ENCODE results near the gene DPYSL3.
A peak's percentile ranks its signal among the peaks of the same experiment; 100 is the strongest.

The DPYSL3 gene

DNA sequence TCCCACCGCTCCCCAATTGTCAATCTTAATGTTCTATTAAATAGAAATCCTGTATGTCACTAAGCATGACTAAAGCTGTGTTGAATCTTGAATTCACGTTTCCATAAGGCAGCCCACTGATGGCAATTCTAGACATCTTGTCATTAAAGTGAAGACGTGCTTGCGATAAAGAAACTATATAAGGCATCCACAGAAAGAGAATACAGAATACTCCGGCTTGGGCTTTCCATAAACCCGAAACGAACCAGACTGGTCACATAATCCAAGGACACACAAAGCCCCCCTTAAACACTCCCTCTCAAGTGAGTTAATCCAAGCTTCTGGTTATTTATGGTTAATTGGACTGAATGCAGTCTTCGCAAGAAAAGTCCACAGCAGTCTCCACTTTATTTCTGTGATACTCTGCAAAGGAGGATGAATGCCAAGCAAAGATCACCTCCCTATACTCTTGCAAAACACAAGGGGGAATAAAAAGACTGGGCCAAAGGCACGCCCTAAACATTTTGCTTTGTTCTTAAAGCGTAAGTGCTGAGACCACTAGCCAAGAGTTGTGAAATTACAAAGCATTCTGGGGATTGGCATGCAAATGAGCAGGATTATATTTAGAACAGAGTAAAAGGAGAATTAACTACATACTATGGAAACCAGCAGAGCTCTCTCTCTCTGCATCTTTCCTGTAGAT, 54.7 kb downstream of the DPYSL3 start:
- TF ChIP-seq CTCF (IDR thresholded peaks at IDR 0.05; ENCODE audit: insufficient read depth, low read length) (no peak), POLR2AphosphoS5 (IDR thresholded peaks at IDR 0.05; ENCODE audit: low read depth) (no peak), GABPA (IDR thresholded peaks at IDR 0.05; ENCODE audit: low read depth) (no peak), SPI1 (IDR thresholded peaks at IDR 0.05; ENCODE audit: borderline replicate concordance, low read depth) (no peak)
- TF ChIP-seq, protein P1, sequence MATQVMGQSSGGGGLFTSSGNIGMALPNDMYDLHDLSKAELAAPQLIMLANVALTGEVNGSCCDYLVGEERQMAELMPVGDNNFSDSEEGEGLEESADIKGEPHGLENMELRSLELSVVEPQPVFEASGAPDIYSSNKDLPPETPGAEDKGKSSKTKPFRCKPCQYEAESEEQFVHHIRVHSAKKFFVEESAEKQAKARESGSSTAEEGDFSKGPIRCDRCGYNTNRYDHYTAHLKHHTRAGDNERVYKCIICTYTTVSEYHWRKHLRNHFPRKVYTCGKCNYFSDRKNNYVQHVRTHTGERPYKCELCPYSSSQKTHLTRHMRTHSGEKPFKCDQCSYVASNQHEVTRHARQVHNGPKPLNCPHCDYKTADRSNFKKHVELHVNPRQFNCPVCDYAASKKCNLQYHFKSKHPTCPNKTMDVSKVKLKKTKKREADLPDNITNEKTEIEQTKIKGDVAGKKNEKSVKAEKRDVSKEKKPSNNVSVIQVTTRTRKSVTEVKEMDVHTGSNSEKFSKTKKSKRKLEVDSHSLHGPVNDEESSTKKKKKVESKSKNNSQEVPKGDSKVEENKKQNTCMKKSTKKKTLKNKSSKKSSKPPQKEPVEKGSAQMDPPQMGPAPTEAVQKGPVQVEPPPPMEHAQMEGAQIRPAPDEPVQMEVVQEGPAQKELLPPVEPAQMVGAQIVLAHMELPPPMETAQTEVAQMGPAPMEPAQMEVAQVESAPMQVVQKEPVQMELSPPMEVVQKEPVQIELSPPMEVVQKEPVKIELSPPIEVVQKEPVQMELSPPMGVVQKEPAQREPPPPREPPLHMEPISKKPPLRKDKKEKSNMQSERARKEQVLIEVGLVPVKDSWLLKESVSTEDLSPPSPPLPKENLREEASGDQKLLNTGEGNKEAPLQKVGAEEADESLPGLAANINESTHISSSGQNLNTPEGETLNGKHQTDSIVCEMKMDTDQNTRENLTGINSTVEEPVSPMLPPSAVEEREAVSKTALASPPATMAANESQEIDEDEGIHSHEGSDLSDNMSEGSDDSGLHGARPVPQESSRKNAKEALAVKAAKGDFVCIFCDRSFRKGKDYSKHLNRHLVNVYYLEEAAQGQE (IDR thresholded peaks at IDR 0.05; ENCODE audit: insufficient replicate concordance, low read depth), result no peak
- H3K27ac ChIP-seq (replicated peaks), result no peak overlapping the region
- peaks cover 34% of the 10 kb centered on the region for H3K27me3 ChIP-seq (ENCODE audit: insufficient read depth, poor library complexity, severe bottlenecking)
- no peak overlapping the region for H3K4me3 ChIP-seq (replicated peaks; ENCODE audit: insufficient read depth, low read length)
- DNase-seq (ENCODE audit: low read depth in 1 of 2, low spot score in 1 of 2), result no peak

- Histone ChIP-seq H3K27me3 (ENCODE audit: insufficient read depth, poor library complexity, severe bottlenecking) (peaks cover 34% of the 10 kb centered on the region), H3K27ac (replicated peaks) (no peak overlapping the region), H3K4me3 (replicated peaks; ENCODE audit: insufficient read depth, low read length) (peak overlapping the region; percentile 62)
- TF ChIP-seq, protein P1 (IDR thresholded peaks at IDR 0.05; ENCODE audit: insufficient replicate concordance, low read depth), result no peak
- TF ChIP-seq CTCF (IDR thresholded peaks at IDR 0.05; ENCODE audit: insufficient read depth, low read length), result peak; percentile 55
- no peak for TF ChIP-seq GABPA (IDR thresholded peaks at IDR 0.05; ENCODE audit: low read depth)
- peak; percentile 45 to 52 for DNase-seq (ENCODE audit: low read depth in 1 of 2, low spot score in 1 of 2)
Observed at GRCh38 chr5:147453875-147454814, 55.7 kb downstream of the DPYSL3 start.

- DNase-seq (ENCODE audit: low read depth in 1 of 2, low spot score in 1 of 2), result no peak
- no peak overlapping the region for H3K27ac ChIP-seq (replicated peaks)
- no peak overlapping the region for H3K4me3 ChIP-seq (replicated peaks; ENCODE audit: insufficient read depth, low read length)
Observed at GRCh38 chr5:147452165-147452811, 57.6 kb downstream of the DPYSL3 start.

More at GRCh38 chr5:147452165-147452811, 57.6 kb downstream of the DPYSL3 start:
- TF ChIP-seq, protein P1 (IDR thresholded peaks at IDR 0.05; ENCODE audit: insufficient replicate concordance, low read depth), result no peak
- TF ChIP-seq SPI1 (IDR thresholded peaks at IDR 0.05; ENCODE audit: borderline replicate concordance, low read depth), result no peak
- TF ChIP-seq GABPA (IDR thresholded peaks at IDR 0.05; ENCODE audit: low read depth), result no peak
- TF ChIP-seq POLR2AphosphoS5 (IDR thresholded peaks at IDR 0.05; ENCODE audit: low read depth), result no peak
- no peak for TF ChIP-seq CTCF (IDR thresholded peaks at IDR 0.05; ENCODE audit: insufficient read depth, low read length)
- peaks cover 34% of the 10 kb centered on the region for H3K27me3 ChIP-seq (ENCODE audit: insufficient read depth, poor library complexity, severe bottlenecking)
